ENCODE measurements around the gene LYRM1. TPM values are rescaled to one million over a fixed set of nuclear protein-coding genes. Genes with fewer than 3 reads are reported as not detected.

LYRM1 gene
- total and polyA plus RNA-seq, 2 of the 8 experiments (the other 6 are each of a cell fraction or from before 2014, with no cell fraction given), result 11.6 to 13.4 TPM

- no peak for TF ChIP-seq EGR1 (IDR thresholded peaks at IDR 0.05; ENCODE audit: borderline replicate concordance, low read depth, low read length)
These were observed 40.5 kb downstream of the LYRM1 start (continued) for GRCh38 chr16:20940871-20941635.
